Coronary artery (tissue), 2 donors: ENCODE results near the gene PTPMT1.

Source experiments
- DNase-seq: peaks from one replicate; pipeline ENCODE4 v3.0.0-alpha.2; 2017; ENCODE audit warnings: low spot score
- H3K27ac ChIP-seq, 2 donors: fragments of 200-600 bp; sonication (generic); one replicate each; pipeline ENCODE4 v1.5.1; 2016 to 2019
- H3K4me3 ChIP-seq: fragments of 200-600 bp; sonication (generic); 2 replicates; pipeline ENCODE4 v1.5.1; 2016; ENCODE audit warnings: mild to moderate bottlenecking, moderate library complexity
- CTCF ChIP-seq: fragments of 200-600 bp; sonication (generic); IDR thresholded peaks from one replicate; pipeline ENCODE4 v1.5.1; 2019; ENCODE audit warnings: antibody characterized with exemption

Gene PTPMT1

GRCh38 chr11:47564933-47565339 is 463 bp upstream of the PTPMT1 start:
- no peak for DNase-seq
- H3K27ac ChIP-seq, result peak overlapping the region; percentile 78 to 93
- H3K4me3 ChIP-seq, result peak overlapping the region; percentile 99
- no peak for TF ChIP-seq CTCF

GRCh38 chr11:47566149-47566698 is 825 bp downstream of the PTPMT1 start:
- H3K4me3 ChIP-seq, result peak overlapping the region; percentile 99
- no peak for TF ChIP-seq CTCF
- no peak for DNase-seq
- peak overlapping the region; percentile 78 to 93 for H3K27ac ChIP-seq

- no peak for DNase-seq
- Histone ChIP-seq H3K27ac (no peak overlapping the region), H3K4me3 (no peak overlapping the region)
- TF ChIP-seq CTCF, result no peak
These were observed 4.2 kb downstream of the PTPMT1 start for GRCh38 chr11:47569646-47570045.

GRCh38 chr11:47570651-47571356 is 5.4 kb downstream of the PTPMT1 start:
- no peak for TF ChIP-seq CTCF
- Histone ChIP-seq H3K4me3 (no peak overlapping the region), H3K27ac (no peak overlapping the region)

GRCh38 chr11:47571357-47571729 is 5.9 kb downstream of the PTPMT1 start:
- Histone ChIP-seq H3K4me3 (no peak overlapping the region), H3K27ac (no peak overlapping the region)
- TF ChIP-seq CTCF, result no peak
- DNase-seq, result no peak

More at GRCh38 chr11:47570651-47571356, 5.4 kb downstream of the PTPMT1 start:
- no peak for DNase-seq

- TF ChIP-seq CTCF, result no peak
- no peak overlapping the region for H3K27ac ChIP-seq
- DNase-seq, result no peak
- no peak overlapping the region for H3K4me3 ChIP-seq
These were observed 6.5 kb downstream of the PTPMT1 start for GRCh38 chr11:47571895-47572294.

GRCh38 chr11:47572715-47573255 is 7.4 kb downstream of the PTPMT1 start:
- TF ChIP-seq CTCF, result no peak
- no peak for DNase-seq
- H3K27ac ChIP-seq, result no peak overlapping the region
- no peak overlapping the region for H3K4me3 ChIP-seq
